PC-3 (cell line): Measurements from ENCODE around the gene RUNDC1. TPM values are rescaled to one million over a fixed set of nuclear protein-coding genes. Genes with fewer than 3 reads are reported as not detected.

Source experiments
- ATAC-seq: fragments of 200-7000 bp; cut with Tn5 transposase; 2 replicates; pipeline ENCODE4 v1.9.1; 2020; ENCODE audit warnings: mild to moderate bottlenecking, moderate library complexity
- BruUV-seq: library from RNA; stranded (reverse); fragments of 400-500 nt; replicated peaks from 2 replicates; lab custom pipeline; 2021; lab: Mats Ljungman, UMichigan
- CTCF ChIA-PET: fragments of 300-600 bp; sonication (Branson Sonifier 250); formaldehyde crosslinking; loops from one replicate; lab custom pipeline; 2022; ENCODE audit warnings: antibody characterized with exemption; lab: Charles Lee
- POLR2A ChIA-PET: fragments of 300-600 bp; sonication (Branson Sonifier 250); formaldehyde crosslinking; loops from one replicate; lab custom pipeline; 2022; ENCODE audit warnings: antibody characterized with exemption; ENCODE audit not compliant: unreplicated experiment; lab: Charles Lee
- DNase-seq: peaks from one replicate; pipeline ENCODE4 v3.0.0-alpha.2; 2015
- H2AFZ ChIP-seq: fragments of 300-600 bp; sonication (generic); 2 replicates; pipeline ENCODE4 v1.6.0; 2016; ENCODE audit warnings: antibody characterized with exemption, low read length
- H3F3A ChIP-seq: fragments of 300-600 bp; sonication (generic); one replicate; pipeline ENCODE4 v1.6.0; 2017; ENCODE audit warnings: antibody characterized with exemption, low read length, control low read depth, mild to moderate bottlenecking; ENCODE audit not compliant: unreplicated experiment
- H3K27ac ChIP-seq: fragments of 300-600 bp; sonication (generic); 2 replicates; pipeline ENCODE4 v1.5.1; 2016; ENCODE audit warnings: mild to moderate bottlenecking, low read length
- H3K27me3 ChIP-seq: fragments of 300-600 bp; sonication (generic); 2 replicates; pipeline ENCODE4 v1.6.1; 2016; ENCODE audit warnings: low read length, mixed read lengths
- H3K36me3 ChIP-seq: fragments of 300-600 bp; sonication (generic); 2 replicates; pipeline ENCODE4 v1.6.1; 2016; ENCODE audit warnings: low read depth, mixed run types, low read length, mixed read lengths
- H3K4me1 ChIP-seq: fragments of 300-600 bp; sonication (generic); 2 replicates; pipeline ENCODE4 v1.5.1; 2016; ENCODE audit warnings: low read length; ENCODE audit not compliant: insufficient read depth
- H3K4me2 ChIP-seq: fragments of 300-600 bp; sonication (generic); 2 replicates; pipeline ENCODE4 v1.6.0; 2016; ENCODE audit warnings: low read length
- H3K4me3 ChIP-seq: fragments of 300-600 bp; sonication (generic); 2 replicates; pipeline ENCODE4 v1.5.1; 2016; ENCODE audit warnings: mild to moderate bottlenecking, low read length, mixed read lengths
- H3K79me2 ChIP-seq: fragments of 300-600 bp; sonication (generic); 2 replicates; pipeline ENCODE4 v1.6.1; 2017; ENCODE audit warnings: low read length, mixed read lengths
- H3K9ac ChIP-seq: fragments of 300-600 bp; sonication (generic); 2 replicates; pipeline ENCODE4 v1.6.0; 2016; ENCODE audit warnings: mild to moderate bottlenecking, low read length
- H3K9me2 ChIP-seq: fragments of 300-600 bp; sonication (generic); replicated peaks from 2 replicates; pipeline ENCODE4 v1.6.1; 2016; ENCODE audit warnings: mixed run types, low read length, mixed read lengths
- H3K9me3 ChIP-seq: fragments of 300-600 bp; sonication (generic); 2 replicates; pipeline ENCODE4 v1.6.1; 2016; ENCODE audit warnings: low read length, mixed read lengths
- H4K20me1 ChIP-seq: fragments of 300-600 bp; sonication (generic); 2 replicates; pipeline ENCODE4 v1.6.1; 2016; ENCODE audit warnings: low read length, mixed read lengths
- CTCF ChIP-seq: fragments of 300-600 bp; sonication (generic); conservative IDR thresholded peaks from 2 replicates; pipeline ENCODE4 v1.5.1; 2017; ENCODE audit warnings: antibody characterized with exemption, low read depth, mild to moderate bottlenecking, low read length
- EZH2 ChIP-seq: fragments of 300-600 bp; sonication (generic); IDR thresholded peaks from one replicate; pipeline ENCODE4 v1.6.1; 2017; ENCODE audit warnings: antibody characterized with exemption, mild to moderate bottlenecking, low read length; ENCODE audit not compliant: unreplicated experiment
- EZH2phosphoT487 ChIP-seq: fragments of 300-600 bp; sonication (generic); IDR thresholded peaks from 2 replicates; pipeline ENCODE4 v1.6.1; 2018; ENCODE audit warnings: mild to moderate bottlenecking, antibody characterized with exemption, low read length, borderline replicate concordance
- intact Hi-C: fragments of 100-400 bp; cut with micrococcal nuclease; formaldehyde crosslinking; loops from 2 replicates; pipeline ENCODE4 v1.9.0; 2023
- total RNA-seq: library from RNA; depleted of rRNA; stranded (reverse); fragments of >200 nt; gene quantifications from 2 replicates; pipeline ENCODE4 v1.2.3, GENCODE V29; 2014

Gene RUNDC1
- total RNA-seq, 1 experiment from 2014 or later: 9.5 TPM

DNA sequence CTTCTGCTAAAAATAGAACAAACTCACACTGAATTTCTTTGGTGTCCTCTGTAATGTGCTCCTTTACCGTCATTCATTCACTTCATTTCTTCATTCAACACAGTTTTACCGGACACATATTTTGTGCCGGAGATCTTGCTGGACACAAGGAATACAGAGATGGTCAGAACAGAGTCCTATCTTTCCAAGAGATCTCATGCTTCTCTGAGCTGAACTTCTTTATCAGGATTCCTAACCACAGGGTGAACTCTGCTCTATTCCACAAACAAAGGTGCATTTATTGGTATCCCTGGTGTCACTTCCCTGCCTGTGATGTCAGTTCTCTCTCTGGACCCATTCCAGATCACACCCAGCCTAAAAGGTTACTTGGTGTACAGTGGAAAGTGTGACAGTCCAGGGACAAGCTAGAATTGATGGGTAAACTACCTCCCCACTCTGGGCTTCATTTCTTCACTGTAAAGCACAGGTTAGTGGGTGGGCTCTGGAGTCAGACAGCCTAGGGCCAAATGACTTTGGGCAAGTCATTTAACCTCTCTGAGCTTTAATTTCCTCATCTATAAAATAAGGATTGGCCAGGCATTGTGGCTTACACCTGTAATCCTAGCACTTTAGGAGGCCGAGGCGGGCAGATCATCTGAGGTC is 30.4 kb downstream of the RUNDC1 start:
- Histone ChIP-seq H3K9ac (peak overlapping the region; percentile 52), H4K20me1 (no peaks in the 10 kb centered on the region), H3F3A (no peaks in the 10 kb centered on the region), H3K36me3 (no peaks in the 10 kb centered on the region), H3K4me1 (peaks cover 14% of the 10 kb centered on the region), H3K27ac (peak overlapping the region; percentile 86), H3K4me2 (peak overlapping the region; percentile 66), H3K27me3 (no peaks in the 10 kb centered on the region), H3K79me2 (no peaks in the 10 kb centered on the region), H3K9me3 (no peaks in the 10 kb centered on the region), H2AFZ (no peak overlapping the region), H3K9me2 (no peaks in the 10 kb centered on the region), H3K4me3 (peak overlapping the region; percentile 30; the same call in 1 of the 2 replicates)
- ATAC-seq: peak; percentile 53
- POLR2A ChIA-PET: no interaction called here
- DNase-seq: peak; percentile 83
- intact Hi-C loops: no loop called here
- TF ChIP-seq CTCF: no peak
- no peak for TF ChIP-seq EZH2phosphoT487
- no peak for TF ChIP-seq EZH2
- BruUV-seq: no TSS peak
- CTCF ChIA-PET: no interaction called here

DNA sequence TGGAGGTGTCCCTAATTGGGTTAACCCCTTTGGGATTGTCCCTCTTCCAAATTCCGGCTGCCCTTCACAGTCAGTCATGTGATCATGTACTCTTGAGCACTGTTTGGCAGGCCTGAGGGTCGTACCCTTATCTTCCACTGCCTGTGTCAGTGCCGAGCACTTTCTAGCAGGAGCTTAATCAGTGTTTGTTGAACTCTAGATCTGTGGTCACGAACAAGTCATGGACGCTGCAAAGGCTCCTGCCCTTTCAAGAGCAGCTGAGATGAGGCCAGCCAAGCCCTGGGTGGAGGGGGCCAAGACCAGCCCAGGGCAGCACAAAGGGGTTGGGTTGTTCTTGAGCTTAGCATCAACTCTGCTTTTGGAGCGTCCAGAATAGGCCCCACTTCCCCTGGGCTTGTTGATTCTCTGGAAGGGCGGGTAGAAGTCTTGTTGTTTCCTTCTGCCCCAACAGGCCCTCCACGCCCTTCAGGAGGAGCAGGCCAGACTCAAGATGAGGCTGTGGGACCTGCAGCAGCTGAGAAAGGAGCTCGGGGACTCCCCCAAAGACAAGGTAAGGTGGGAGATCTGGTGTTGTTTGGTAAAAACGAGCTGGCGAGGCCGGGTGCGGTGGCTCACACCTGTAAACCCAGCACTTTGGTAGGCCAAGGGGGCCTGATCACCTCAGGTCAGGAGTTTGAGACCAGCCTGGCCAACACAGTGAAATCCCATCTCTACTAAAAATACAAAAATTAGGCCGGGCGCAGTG is 31.5 kb downstream of the RUNDC1 start:
- no peaks in the 10 kb centered on the region for H3F3A ChIP-seq
- no peaks in the 10 kb centered on the region for H3K79me2 ChIP-seq
- H3K4me2 ChIP-seq: no peak overlapping the region
- peaks cover 12% of the 10 kb centered on the region for H3K4me1 ChIP-seq
- H4K20me1 ChIP-seq: no peaks in the 10 kb centered on the region
- H2AFZ ChIP-seq: no peak overlapping the region
- ATAC-seq: no peak
- DNase-seq: no peak
- no TSS peak for BruUV-seq
- CTCF ChIA-PET: no interaction called here
- no peak overlapping the region for H3K4me3 ChIP-seq
- TF ChIP-seq EZH2 (no peak), EZH2phosphoT487 (no peak), CTCF (no peak)
- no peaks in the 10 kb centered on the region for H3K9me2 ChIP-seq
- no peaks in the 10 kb centered on the region for H3K9me3 ChIP-seq
- peak overlapping the region; percentile 86 for H3K27ac ChIP-seq
- intact Hi-C loops: no loop called here
- no peaks in the 10 kb centered on the region for H3K36me3 ChIP-seq
- POLR2A ChIA-PET: interaction anchor here (0.8 kb wide), 1 partner anchor 14 kb away, joined by 7 read pairs; the partner anchor contains the start of gene RPL27
- H3K27me3 ChIP-seq: no peaks in the 10 kb centered on the region
- no peak overlapping the region for H3K9ac ChIP-seq

DNA sequence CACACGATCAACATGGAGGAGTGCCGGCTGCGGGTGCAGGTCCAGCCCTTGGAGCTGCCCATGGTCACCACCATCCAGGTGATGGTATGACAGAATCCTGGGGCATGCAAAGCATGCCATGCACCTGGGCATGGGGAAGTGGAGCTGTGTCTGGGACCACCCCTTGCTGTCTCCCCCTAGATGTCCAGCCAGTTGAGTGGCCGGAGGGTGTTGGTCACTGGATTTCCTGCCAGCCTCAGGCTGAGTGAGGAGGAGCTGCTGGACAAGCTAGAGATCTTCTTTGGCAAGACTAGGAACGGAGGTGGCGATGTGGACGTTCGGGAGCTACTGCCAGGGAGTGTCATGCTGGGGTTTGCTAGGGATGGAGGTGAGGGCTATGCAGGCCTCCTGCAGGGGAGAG is 32.9 kb downstream of the RUNDC1 start:
- ATAC-seq: no peak
- no peaks in the 10 kb centered on the region for H3K9me3 ChIP-seq
- no peak for TF ChIP-seq CTCF
- no peaks in the 10 kb centered on the region for H3K36me3 ChIP-seq
- no peak overlapping the region for H3K4me2 ChIP-seq
- DNase-seq: no peak
- BruUV-seq: no TSS peak
- H3K4me3 ChIP-seq: no peak overlapping the region
- no peaks in the 10 kb centered on the region for H3F3A ChIP-seq
- no peak overlapping the region for H2AFZ ChIP-seq
- intact Hi-C loops: no loop called here
- H4K20me1 ChIP-seq: no peaks in the 10 kb centered on the region
- H3K9me2 ChIP-seq: no peaks in the 10 kb centered on the region
- H3K27me3 ChIP-seq: no peaks in the 10 kb centered on the region
- peaks cover 12% of the 10 kb centered on the region for H3K4me1 ChIP-seq
- H3K9ac ChIP-seq: no peak overlapping the region
- CTCF ChIA-PET: no interaction called here
- POLR2A ChIA-PET: no interaction called here
- no peaks in the 10 kb centered on the region for H3K79me2 ChIP-seq
- no peak overlapping the region for H3K27ac ChIP-seq
